ENCODE results near the gene LATS1.

Gene LATS1

GRCh38 chr6:149716181-149716963 lies 1.5 kb downstream of the LATS1 start:
- peak overlapping the region; percentile 75 for H3K4me3 ChIP-seq (replicated peaks; ENCODE audit: low read depth, low read length)
- no peak for TF ChIP-seq CTCF (IDR thresholded peaks at IDR 0.05; ENCODE audit: low read length, missing control alignments)
- peak; percentile 28 for DNase-seq (ENCODE audit: low read depth)

DNA sequence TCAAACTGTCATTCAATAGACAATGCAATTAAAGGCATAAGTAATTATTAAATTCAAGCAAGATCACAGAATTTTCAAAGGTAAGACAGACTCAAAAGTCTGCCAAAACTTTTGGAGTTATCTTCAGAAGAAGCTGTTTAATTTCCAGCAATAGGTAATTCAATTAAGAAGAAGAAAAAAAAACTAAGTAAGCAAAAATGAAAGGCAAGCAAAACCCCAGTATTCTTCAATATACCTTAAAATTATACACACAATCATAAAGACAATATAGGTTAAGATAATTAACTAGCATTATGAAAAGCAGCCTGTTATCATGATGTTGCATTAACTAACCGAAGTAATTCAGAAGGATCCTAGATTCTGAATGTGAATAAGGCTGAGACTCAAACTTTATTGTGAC lies 3.5 kb downstream of the LATS1 start:
- no peak for TF ChIP-seq CTCF (IDR thresholded peaks at IDR 0.05; ENCODE audit: low read length, missing control alignments)
- DNase-seq (ENCODE audit: low read depth) = no peak
- no peak overlapping the region for H3K4me3 ChIP-seq (replicated peaks; ENCODE audit: low read depth, low read length)

DNA sequence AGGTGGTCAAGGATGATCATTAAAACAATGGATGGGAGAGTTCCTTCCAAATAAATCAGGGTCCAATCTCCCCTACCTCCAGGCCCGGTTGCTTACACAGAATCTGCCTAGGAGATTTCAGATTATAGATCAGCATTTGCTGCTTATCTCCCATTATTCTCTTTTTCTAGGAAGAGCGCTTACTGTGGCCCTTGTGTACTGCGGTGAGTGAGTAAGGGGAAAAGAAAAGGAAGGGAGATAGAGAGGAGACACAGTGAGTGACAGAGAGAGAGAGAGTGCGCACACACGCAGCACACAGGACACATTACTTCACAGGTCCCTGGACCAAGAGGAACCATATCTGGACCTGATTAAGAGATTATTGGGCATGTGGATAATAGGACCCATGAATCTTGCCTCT lies 6.2 kb downstream of the LATS1 start:
- no peak overlapping the region for H3K4me3 ChIP-seq (replicated peaks; ENCODE audit: low read depth, low read length)
- DNase-seq (ENCODE audit: low read depth) = no peak
- TF ChIP-seq CTCF (IDR thresholded peaks at IDR 0.05; ENCODE audit: low read length, missing control alignments) = no peak

- H3K4me3 ChIP-seq (replicated peaks; ENCODE audit: low read depth, low read length) = no peak overlapping the region
- TF ChIP-seq CTCF (IDR thresholded peaks at IDR 0.05; ENCODE audit: low read length, missing control alignments) = no peak
- no peak for DNase-seq (ENCODE audit: low read depth)
These were observed 16.2 kb downstream of the LATS1 start for GRCh38 chr6:149701714-149702113.

DNA sequence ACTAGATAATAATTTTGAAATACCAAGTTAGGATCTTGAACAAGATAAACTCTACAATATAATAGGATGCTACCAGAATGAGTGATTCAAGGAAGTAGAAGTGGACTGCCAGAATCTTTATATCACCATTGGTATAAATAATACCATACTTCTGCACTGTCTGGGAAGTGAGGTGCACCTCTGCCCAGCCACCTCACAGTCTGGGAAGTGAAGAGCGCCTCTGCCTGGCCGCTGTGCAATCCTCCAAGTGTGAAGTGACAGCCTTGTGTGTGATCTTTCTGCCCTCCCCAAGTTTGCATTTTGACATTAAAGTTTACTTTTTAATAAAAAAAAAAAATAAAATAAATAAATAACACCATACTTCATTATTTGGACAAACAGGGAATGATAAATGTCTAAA lies 18.8 kb downstream of the LATS1 start:
- no peak for TF ChIP-seq CTCF (IDR thresholded peaks at IDR 0.05; ENCODE audit: low read length, missing control alignments)
- no peak for DNase-seq (ENCODE audit: low read depth)
- no peak overlapping the region for H3K4me3 ChIP-seq (replicated peaks; ENCODE audit: low read depth, low read length)

DNA sequence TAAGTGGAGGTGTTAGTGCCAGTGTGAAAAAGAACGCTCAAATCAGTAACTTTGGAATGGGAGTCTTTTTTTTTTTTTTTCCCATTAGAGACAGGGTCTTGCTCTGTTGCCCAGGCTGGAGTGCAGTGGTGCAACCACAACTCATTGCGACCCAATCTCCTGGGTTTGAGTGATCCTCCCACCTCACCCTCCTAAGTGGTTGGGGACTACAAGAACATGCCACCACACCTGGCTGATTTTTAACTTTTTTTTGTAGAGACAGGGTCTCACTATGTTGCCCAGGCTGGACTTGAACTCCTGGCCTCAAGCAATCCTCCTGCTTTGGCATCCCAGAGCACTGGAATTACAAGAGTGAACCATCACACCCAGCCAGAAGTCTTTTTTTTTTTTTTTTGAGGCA lies 19.7 kb downstream of the LATS1 start:
- no peak for DNase-seq (ENCODE audit: low read depth)
- no peak overlapping the region for H3K4me3 ChIP-seq (replicated peaks; ENCODE audit: low read depth, low read length)
- no peak for TF ChIP-seq CTCF (IDR thresholded peaks at IDR 0.05; ENCODE audit: low read length, missing control alignments)

- no peak overlapping the region for H3K4me3 ChIP-seq (replicated peaks; ENCODE audit: low read depth, low read length)
- TF ChIP-seq CTCF (IDR thresholded peaks at IDR 0.05; ENCODE audit: low read length, missing control alignments) = no peak
- DNase-seq (ENCODE audit: low read depth) = peak; percentile 38
These were observed 21.0 kb downstream of the LATS1 start for GRCh38 chr6:149696901-149697300.

Measured in fibroblast of pulmonary artery (primary cell).